Measurements from ENCODE around the gene RAB29. TPM values are rescaled to one million over a fixed set of nuclear protein-coding genes. Genes with fewer than 3 reads are reported as not detected.

The RAB29 gene
- total RNA-seq, 1 experiment from 2014 or later = 11.0 TPM

DNA sequence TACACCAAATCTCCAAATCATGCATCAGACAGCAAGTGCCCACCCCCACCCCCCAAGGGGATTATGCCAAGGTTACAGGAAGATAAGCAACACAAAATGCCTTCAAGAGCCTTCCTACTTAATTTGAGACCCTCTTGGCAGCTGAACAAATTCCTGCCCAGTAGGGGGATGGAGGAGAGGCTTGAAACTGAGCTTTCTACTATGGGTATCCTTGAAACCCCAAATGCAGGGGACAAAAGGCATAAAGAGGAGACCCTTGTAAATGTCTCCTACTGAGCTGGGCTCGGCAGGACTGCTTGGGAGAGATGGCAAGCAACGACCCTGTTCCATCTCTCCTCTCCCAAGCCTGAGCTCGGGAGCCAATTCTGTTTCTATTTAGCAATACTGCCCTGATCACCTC, 34.2 kb upstream of the RAB29 start (continued):
- TF ChIP-seq, protein P1, sequence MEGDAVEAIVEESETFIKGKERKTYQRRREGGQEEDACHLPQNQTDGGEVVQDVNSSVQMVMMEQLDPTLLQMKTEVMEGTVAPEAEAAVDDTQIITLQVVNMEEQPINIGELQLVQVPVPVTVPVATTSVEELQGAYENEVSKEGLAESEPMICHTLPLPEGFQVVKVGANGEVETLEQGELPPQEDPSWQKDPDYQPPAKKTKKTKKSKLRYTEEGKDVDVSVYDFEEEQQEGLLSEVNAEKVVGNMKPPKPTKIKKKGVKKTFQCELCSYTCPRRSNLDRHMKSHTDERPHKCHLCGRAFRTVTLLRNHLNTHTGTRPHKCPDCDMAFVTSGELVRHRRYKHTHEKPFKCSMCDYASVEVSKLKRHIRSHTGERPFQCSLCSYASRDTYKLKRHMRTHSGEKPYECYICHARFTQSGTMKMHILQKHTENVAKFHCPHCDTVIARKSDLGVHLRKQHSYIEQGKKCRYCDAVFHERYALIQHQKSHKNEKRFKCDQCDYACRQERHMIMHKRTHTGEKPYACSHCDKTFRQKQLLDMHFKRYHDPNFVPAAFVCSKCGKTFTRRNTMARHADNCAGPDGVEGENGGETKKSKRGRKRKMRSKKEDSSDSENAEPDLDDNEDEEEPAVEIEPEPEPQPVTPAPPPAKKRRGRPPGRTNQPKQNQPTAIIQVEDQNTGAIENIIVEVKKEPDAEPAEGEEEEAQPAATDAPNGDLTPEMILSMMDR (IDR thresholded peaks at IDR 0.05) = no peak
- TF ChIP-seq, protein P2, sequence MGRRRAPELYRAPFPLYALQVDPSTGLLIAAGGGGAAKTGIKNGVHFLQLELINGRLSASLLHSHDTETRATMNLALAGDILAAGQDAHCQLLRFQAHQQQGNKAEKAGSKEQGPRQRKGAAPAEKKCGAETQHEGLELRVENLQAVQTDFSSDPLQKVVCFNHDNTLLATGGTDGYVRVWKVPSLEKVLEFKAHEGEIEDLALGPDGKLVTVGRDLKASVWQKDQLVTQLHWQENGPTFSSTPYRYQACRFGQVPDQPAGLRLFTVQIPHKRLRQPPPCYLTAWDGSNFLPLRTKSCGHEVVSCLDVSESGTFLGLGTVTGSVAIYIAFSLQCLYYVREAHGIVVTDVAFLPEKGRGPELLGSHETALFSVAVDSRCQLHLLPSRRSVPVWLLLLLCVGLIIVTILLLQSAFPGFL (CRISPR knock-in tag; IDR thresholded peaks at IDR 0.05; ENCODE audit: borderline replicate concordance) = no peak
- no peak for TF ChIP-seq ZNF232 (CRISPR knock-in tag; IDR thresholded peaks at IDR 0.05)
- no peak for TF ChIP-seq CDX4 (CRISPR knock-in tag; IDR thresholded peaks at IDR 0.05; ENCODE audit: borderline replicate concordance)

DNA sequence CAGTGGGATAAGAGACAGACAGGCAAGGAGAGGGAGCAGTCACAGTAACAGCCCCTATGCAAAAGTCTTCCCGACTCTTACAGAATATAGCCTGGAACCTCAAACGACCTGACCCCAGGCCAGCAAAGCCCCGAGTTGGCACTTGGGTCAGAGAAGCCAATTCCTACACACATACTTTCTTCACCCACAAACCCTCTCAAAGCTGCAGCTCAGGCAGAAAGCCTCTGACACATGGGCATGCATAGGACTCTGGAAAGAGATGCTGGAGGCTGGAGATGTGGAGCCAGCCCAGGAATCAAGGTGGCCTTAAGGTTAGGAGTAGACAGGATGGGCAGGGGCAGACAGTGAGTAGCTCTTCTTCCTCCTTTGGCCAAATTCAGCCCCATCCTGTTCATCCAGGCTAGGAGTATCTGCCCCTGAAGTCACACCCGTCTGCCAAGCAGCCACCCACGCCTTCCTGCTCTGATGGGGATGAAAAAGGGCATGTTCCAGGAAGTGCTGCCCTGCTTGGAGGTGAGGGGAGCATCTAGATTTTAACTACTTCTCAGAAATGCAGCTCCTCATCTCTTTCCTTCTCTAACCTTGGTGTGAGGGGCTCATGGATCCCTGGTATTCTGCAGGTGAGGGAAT, 29.9 kb upstream of the RAB29 start:
- ChIA-PET POLR2A (no interaction called here), CTCF (interaction anchor here (0.7 to 2.7 kb wide), 5 partner anchors 11 to 172 kb away, joined by 3 to 16 read pairs (median 4); no protein-coding TSS in a partner anchor)
- TF ChIP-seq MXD4 (CRISPR knock-in tag; IDR thresholded peaks at IDR 0.05; ENCODE audit: borderline replicate concordance) (no peak), ZNF121 (CRISPR knock-in tag; IDR thresholded peaks at IDR 0.05) (no peak), ZNF317 (CRISPR knock-in tag; IDR thresholded peaks at IDR 0.05; ENCODE audit: borderline replicate concordance, low read depth) (no peak), SMAD4 (CRISPR knock-in tag; IDR thresholded peaks at IDR 0.05) (no peak), NR2C2 (CRISPR knock-in tag; IDR thresholded peaks at IDR 0.05) (no peak)
- no peaks in the 10 kb centered on the region for H3K27me3 Mint-ChIP-seq (ENCODE audit: low read depth)
- peaks cover 23% of the 10 kb centered on the region for H3K36me3 Mint-ChIP-seq
- peaks cover 4% of the 10 kb centered on the region; the same call in 1 of the 2 replicates for H3K4me1 Mint-ChIP-seq
- no peak for DNase-seq (ENCODE audit: low spot score)
- H3K9me3 Mint-ChIP-seq = no peaks in the 10 kb centered on the region
- no peak overlapping the region for H3K4me3 Mint-ChIP-seq
- ATAC-seq = no peak
- H3K27ac Mint-ChIP-seq = no peak overlapping the region

DNA sequence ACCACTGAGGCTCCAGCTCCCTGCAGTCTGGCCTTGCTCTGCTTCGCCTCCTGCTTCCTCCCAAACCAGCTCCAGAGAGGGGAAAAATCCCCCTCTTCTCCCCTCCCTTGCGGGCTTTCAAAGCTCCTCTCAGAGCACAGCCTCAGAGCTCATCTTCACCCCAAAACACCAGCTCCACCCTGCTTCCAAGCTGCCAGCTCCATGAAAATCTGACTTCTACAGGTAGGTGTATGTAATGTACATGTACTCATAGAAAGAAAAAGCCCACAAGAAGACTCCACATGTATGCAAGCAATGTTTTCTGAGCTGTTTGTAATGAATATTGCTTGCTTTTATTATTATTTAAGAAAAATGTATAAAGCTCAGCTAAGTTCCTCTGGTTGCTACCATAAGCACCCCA, 29.3 kb upstream of the RAB29 start:
- H3K27ac Mint-ChIP-seq = no peak overlapping the region
- POLR2A ChIA-PET = interaction anchor here (0.5 kb wide), 1 partner anchor 17 kb away, joined by 3 read pairs; no protein-coding TSS in a partner anchor
- no peaks in the 10 kb centered on the region for H3K27me3 Mint-ChIP-seq (ENCODE audit: low read depth)
- peaks cover 19% of the 10 kb centered on the region for H3K36me3 Mint-ChIP-seq
- ATAC-seq (no peak), DNase-seq (ENCODE audit: low spot score) (no peak)
- H3K4me1 Mint-ChIP-seq = peaks cover 4% of the 10 kb centered on the region; the same call in 1 of the 2 replicates
- H3K9me3 Mint-ChIP-seq = no peaks in the 10 kb centered on the region
- CTCF ChIA-PET = interaction anchor here (0.7 to 2.7 kb wide), 5 partner anchors 12 to 173 kb away, joined by 3 to 16 read pairs (median 4); no protein-coding TSS in a partner anchor
- TF ChIP-seq, protein P3, sequence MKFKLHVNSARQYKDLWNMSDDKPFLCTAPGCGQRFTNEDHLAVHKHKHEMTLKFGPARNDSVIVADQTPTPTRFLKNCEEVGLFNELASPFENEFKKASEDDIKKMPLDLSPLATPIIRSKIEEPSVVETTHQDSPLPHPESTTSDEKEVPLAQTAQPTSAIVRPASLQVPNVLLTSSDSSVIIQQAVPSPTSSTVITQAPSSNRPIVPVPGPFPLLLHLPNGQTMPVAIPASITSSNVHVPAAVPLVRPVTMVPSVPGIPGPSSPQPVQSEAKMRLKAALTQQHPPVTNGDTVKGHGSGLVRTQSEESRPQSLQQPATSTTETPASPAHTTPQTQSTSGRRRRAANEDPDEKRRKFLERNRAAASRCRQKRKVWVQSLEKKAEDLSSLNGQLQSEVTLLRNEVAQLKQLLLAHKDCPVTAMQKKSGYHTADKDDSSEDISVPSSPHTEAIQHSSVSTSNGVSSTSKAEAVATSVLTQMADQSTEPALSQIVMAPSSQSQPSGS (CRISPR knock-in tag; IDR thresholded peaks at IDR 0.05; ENCODE audit: borderline replicate concordance, low read depth) = no peak
- no peak for TF ChIP-seq CBFB (CRISPR knock-in tag; IDR thresholded peaks at IDR 0.05; ENCODE audit: low read depth)
- TF ChIP-seq FOXP1 (CRISPR knock-in tag; IDR thresholded peaks at IDR 0.05; ENCODE audit: borderline replicate concordance) = no peak
- TF ChIP-seq ZNF138 (CRISPR knock-in tag; conservative IDR thresholded peaks at IDR 0.05) = no peak
- TF ChIP-seq PRRX2 (CRISPR knock-in tag; IDR thresholded peaks at IDR 0.05) = no peak
- no peak for TF ChIP-seq GRHL2 (CRISPR knock-in tag; IDR thresholded peaks at IDR 0.05; ENCODE audit: insufficient replicate concordance, severe bottlenecking)
- no peak for TF ChIP-seq SMAD4 (CRISPR knock-in tag; IDR thresholded peaks at IDR 0.05)
- H3K4me3 Mint-ChIP-seq = no peak overlapping the region

Measured in WTC11 (cell line).